Measurements from ENCODE around the gene RAB6B.

Gene RAB6B

GRCh38 chr3:133869586-133869985, 26.1 kb downstream of the RAB6B start:
- no peak for TF ChIP-seq CTCF (IDR thresholded peaks at IDR 0.05)

GRCh38 chr3:133868758-133869475, 26.8 kb downstream of the RAB6B start:
- no peak for TF ChIP-seq CTCF (IDR thresholded peaks at IDR 0.05)
- DNase-seq (ENCODE audit: low spot score): no peak

More at GRCh38 chr3:133869586-133869985, 26.1 kb downstream of the RAB6B start:
- Histone ChIP-seq H3K4me3 (no peak overlapping the region), H3K27ac (no peak overlapping the region)
- DNase-seq (ENCODE audit: low spot score): no peak

GRCh38 chr3:133868186-133868585, 27.5 kb downstream of the RAB6B start:
- Histone ChIP-seq H3K27ac (no peak overlapping the region), H3K4me3 (no peak overlapping the region)
- no peak for DNase-seq (ENCODE audit: low spot score)
- TF ChIP-seq CTCF (IDR thresholded peaks at IDR 0.05): no peak

More at GRCh38 chr3:133868758-133869475, 26.8 kb downstream of the RAB6B start:
- H3K4me3 ChIP-seq: no peak overlapping the region
- H3K27ac ChIP-seq: no peak overlapping the region

GRCh38 chr3:133866141-133866540, 29.5 kb downstream of the RAB6B start:
- Histone ChIP-seq H3K4me3 (no peak overlapping the region), H3K27ac (no peak overlapping the region)
- TF ChIP-seq CTCF (IDR thresholded peaks at IDR 0.05): no peak
- no peak for DNase-seq (ENCODE audit: low spot score)

GRCh38 chr3:133865136-133865855, 30.4 kb downstream of the RAB6B start:
- Histone ChIP-seq H3K4me3 (no peak overlapping the region), H3K27ac (no peak overlapping the region)
- DNase-seq (ENCODE audit: low spot score): no peak
- TF ChIP-seq CTCF (IDR thresholded peaks at IDR 0.05): no peak

GRCh38 chr3:133864616-133865015, 31.1 kb downstream of the RAB6B start:
- no peak for TF ChIP-seq CTCF (IDR thresholded peaks at IDR 0.05)
- H3K4me3 ChIP-seq: no peak overlapping the region
- no peak overlapping the region for H3K27ac ChIP-seq
- no peak for DNase-seq (ENCODE audit: low spot score)

- H3K27ac ChIP-seq: no peak overlapping the region
- no peak for TF ChIP-seq CTCF (IDR thresholded peaks at IDR 0.05)
- no peak overlapping the region for H3K4me3 ChIP-seq
- DNase-seq (ENCODE audit: low spot score): no peak
These were observed 31.8 kb downstream of the RAB6B start for GRCh38 chr3:133863911-133864310.

All from coronary artery (tissue), 2 donors.